Measurements from ENCODE around the gene CCBE1. TPM values are rescaled to one million over a fixed set of nuclear protein-coding genes. Genes with fewer than 3 reads are reported as not detected.

The CCBE1 gene
- polyA plus RNA-seq, 1 donor from 2014 or later, result 0.19 TPM

DNA sequence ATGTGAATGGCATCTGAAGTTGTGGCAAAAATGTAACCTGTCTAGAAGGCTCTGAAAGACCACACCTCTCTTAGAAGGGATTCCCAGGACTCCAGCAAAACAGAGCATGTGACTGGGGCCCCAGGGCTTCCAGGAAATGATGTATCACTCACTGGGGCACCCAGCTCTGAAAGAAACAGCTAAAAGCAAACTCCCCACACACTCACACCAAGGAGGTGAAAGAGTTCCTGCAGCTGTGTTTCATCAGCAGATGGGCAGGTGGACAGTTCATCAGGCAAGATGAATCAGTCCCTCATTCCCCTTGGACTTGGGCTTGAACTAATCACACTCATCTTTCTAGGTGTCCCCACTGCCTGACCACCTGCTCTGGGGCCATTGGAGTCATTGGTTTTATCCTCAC, 76.2 kb downstream of the CCBE1 start:
- H3K9ac ChIP-seq (ENCODE audit: low read length), result no peak overlapping the region
- H3F3A ChIP-seq (ENCODE audit: insufficient read depth, low read length, poor library complexity, severe bottlenecking), result no peaks in the 10 kb centered on the region
- no peaks in the 10 kb centered on the region for H3K36me3 ChIP-seq (ENCODE audit: insufficient read depth, low read length)
- H4K20me1 ChIP-seq (ENCODE audit: insufficient read depth), result no peaks in the 10 kb centered on the region
- no peak overlapping the region for H2AFZ ChIP-seq (ENCODE audit: low read depth, low read length)
- H3K27ac ChIP-seq (ENCODE audit: low read length), result no peak overlapping the region
- H3K9me2 ChIP-seq (ENCODE audit: insufficient read depth, low read length), result no peaks in the 10 kb centered on the region
- no peaks in the 10 kb centered on the region for H3K9me3 ChIP-seq (ENCODE audit: low read length)
- H3K4me3 ChIP-seq (ENCODE audit: low read length), result no peak overlapping the region
- H3K79me2 ChIP-seq (replicated peaks; ENCODE audit: insufficient read depth, low read length), result no peaks in the 10 kb centered on the region
- no peak for TF ChIP-seq RAD21 (conservative IDR thresholded peaks at IDR 0.05)
- TF ChIP-seq, protein P1, sequence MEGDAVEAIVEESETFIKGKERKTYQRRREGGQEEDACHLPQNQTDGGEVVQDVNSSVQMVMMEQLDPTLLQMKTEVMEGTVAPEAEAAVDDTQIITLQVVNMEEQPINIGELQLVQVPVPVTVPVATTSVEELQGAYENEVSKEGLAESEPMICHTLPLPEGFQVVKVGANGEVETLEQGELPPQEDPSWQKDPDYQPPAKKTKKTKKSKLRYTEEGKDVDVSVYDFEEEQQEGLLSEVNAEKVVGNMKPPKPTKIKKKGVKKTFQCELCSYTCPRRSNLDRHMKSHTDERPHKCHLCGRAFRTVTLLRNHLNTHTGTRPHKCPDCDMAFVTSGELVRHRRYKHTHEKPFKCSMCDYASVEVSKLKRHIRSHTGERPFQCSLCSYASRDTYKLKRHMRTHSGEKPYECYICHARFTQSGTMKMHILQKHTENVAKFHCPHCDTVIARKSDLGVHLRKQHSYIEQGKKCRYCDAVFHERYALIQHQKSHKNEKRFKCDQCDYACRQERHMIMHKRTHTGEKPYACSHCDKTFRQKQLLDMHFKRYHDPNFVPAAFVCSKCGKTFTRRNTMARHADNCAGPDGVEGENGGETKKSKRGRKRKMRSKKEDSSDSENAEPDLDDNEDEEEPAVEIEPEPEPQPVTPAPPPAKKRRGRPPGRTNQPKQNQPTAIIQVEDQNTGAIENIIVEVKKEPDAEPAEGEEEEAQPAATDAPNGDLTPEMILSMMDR (IDR thresholded peaks at IDR 0.05; ENCODE audit: poor library complexity, severe bottlenecking), result no peak
- H3K27me3 ChIP-seq (ENCODE audit: insufficient read depth, low read depth, low read length), result no peaks in the 10 kb centered on the region
- no peak overlapping the region for H3K4me2 ChIP-seq (ENCODE audit: low read length)

- no peaks in the 10 kb centered on the region for H3F3A ChIP-seq (ENCODE audit: insufficient read depth, low read length, poor library complexity, severe bottlenecking)
- H3K27me3 ChIP-seq (ENCODE audit: insufficient read depth, low read depth, low read length), result no peaks in the 10 kb centered on the region
- no peak overlapping the region for H3K4me2 ChIP-seq (ENCODE audit: low read length)
- H3K36me3 ChIP-seq (ENCODE audit: insufficient read depth, low read length), result no peaks in the 10 kb centered on the region
- H3K9me2 ChIP-seq (ENCODE audit: insufficient read depth, low read length), result no peaks in the 10 kb centered on the region
- no peak overlapping the region for H3K9ac ChIP-seq (ENCODE audit: low read length)
- H3K27ac ChIP-seq (ENCODE audit: low read length), result no peak overlapping the region
- no peaks in the 10 kb centered on the region for H4K20me1 ChIP-seq (ENCODE audit: insufficient read depth)
- no peaks in the 10 kb centered on the region for H3K79me2 ChIP-seq (replicated peaks; ENCODE audit: insufficient read depth, low read length)
- H2AFZ ChIP-seq (ENCODE audit: low read depth, low read length), result no peak overlapping the region
- no peak overlapping the region for H3K4me3 ChIP-seq (ENCODE audit: low read length)
- TF ChIP-seq TAF1 (IDR thresholded peaks at IDR 0.05; ENCODE audit: low read depth) (no peak), REST (IDR thresholded peaks at IDR 0.05; ENCODE audit: borderline replicate concordance) (no peak), SMC3 (conservative IDR thresholded peaks at IDR 0.05; ENCODE audit: poor library complexity) (no peak), MXI1 (conservative IDR thresholded peaks at IDR 0.05; ENCODE audit: poor library complexity, severe bottlenecking) (no peak), EP300 (conservative IDR thresholded peaks at IDR 0.05; ENCODE audit: poor library complexity, severe bottlenecking) (no peak), EZH2 (IDR thresholded peaks at IDR 0.05; ENCODE audit: borderline replicate concordance, insufficient read depth, low read length, poor library complexity, severe bottlenecking) (no peak), RAD21 (conservative IDR thresholded peaks at IDR 0.05) (no peak), POLR2AphosphoS5 (IDR thresholded peaks at IDR 0.05) (no peak)
- TF ChIP-seq, protein P1 (IDR thresholded peaks at IDR 0.05; ENCODE audit: poor library complexity, severe bottlenecking), result no peak
- no peaks in the 10 kb centered on the region for H3K9me3 ChIP-seq (ENCODE audit: low read length)
Observed at GRCh38 chr18:59620381-59620780, 76.8 kb downstream of the CCBE1 start.
